Activated T-cell treated with anti-CD3 and anti-CD28 coated beads, Interleukin-2, amount 50 U/mL, for 72 hours (primary cell): ENCODE measurements around the gene SEMA4B. TPM values are rescaled to one million over a fixed set of nuclear protein-coding genes. Genes with fewer than 3 reads are reported as not detected.
"Not testable (repeated sequence)": the region's sequence is repeated elsewhere in the genome, so short reads cannot be mapped to it uniquely, and the experiment has no call there.

ENCODE experiments used
- ATAC-seq, 2 donors: fragments of 150-1000 bp; cut with Tn5 transposase; replicated peaks in 1 of 2; 2 replicates each; pipeline ENCODE4 v1.10.0; 2021; ENCODE audit warnings: moderate library complexity in 2 of 2, mild to moderate bottlenecking in 1 of 2
- DNase-seq, 2 donors: peaks; one replicate each; pipeline ENCODE4 v3.0.0; 2021 to 2022; ENCODE audit warnings: mixed read lengths in 1 of 2
- H3K27ac Mint-ChIP-seq: one replicate; pipeline ENCODE4 v1.8.0; 2022; ENCODE audit warnings: mild to moderate bottlenecking, moderate library complexity, mixed read lengths
- H3K27me3 Mint-ChIP-seq: one replicate; pipeline ENCODE4 v1.8.0; 2022; ENCODE audit warnings: low read depth, mixed read lengths
- H3K36me3 Mint-ChIP-seq, 2 donors: one replicate each; pipeline ENCODE4 v1.8.0; 2022; ENCODE audit warnings: mixed read lengths in 2 of 2, mild to moderate bottlenecking in 1 of 2; ENCODE audit not compliant: insufficient read depth in 2 of 2
- H3K4me1 Mint-ChIP-seq: one replicate; pipeline ENCODE4 v1.8.0; 2022; ENCODE audit warnings: low read depth, mixed read lengths
- H3K4me3 Mint-ChIP-seq, 2 donors: one replicate each; pipeline ENCODE4 v1.8.0; 2022; ENCODE audit warnings: mild to moderate bottlenecking in 2 of 2, mixed read lengths in 2 of 2, moderate library complexity in 2 of 2
- H3K9me3 Mint-ChIP-seq, 2 donors: one replicate each; pipeline ENCODE4 v1.8.0; 2022; ENCODE audit warnings: mixed read lengths in 2 of 2
- total RNA-seq, 2 donors: library from RNA; stranded (reverse); gene quantifications; one replicate each; pipeline ENCODE4 v1.2.3, GENCODE V29; 2022

Gene SEMA4B
- total RNA-seq, 2 donors from 2014 or later: 14.2 to 15.5 TPM

- ATAC-seq (no peak), DNase-seq (no peak)
- Mint-ChIP-seq H3K4me3 (no peak overlapping the region), H3K27ac (no peak overlapping the region), H3K36me3 (no peaks in the 10 kb centered on the region), H3K27me3 (peaks cover 8% of the 10 kb centered on the region), H3K9me3 (no peaks in the 10 kb centered on the region), H3K4me1 (peaks cover 19% of the 10 kb centered on the region)
Measured at GRCh38 chr15:90167121-90167520, 34.0 kb upstream of the SEMA4B start.

DNA sequence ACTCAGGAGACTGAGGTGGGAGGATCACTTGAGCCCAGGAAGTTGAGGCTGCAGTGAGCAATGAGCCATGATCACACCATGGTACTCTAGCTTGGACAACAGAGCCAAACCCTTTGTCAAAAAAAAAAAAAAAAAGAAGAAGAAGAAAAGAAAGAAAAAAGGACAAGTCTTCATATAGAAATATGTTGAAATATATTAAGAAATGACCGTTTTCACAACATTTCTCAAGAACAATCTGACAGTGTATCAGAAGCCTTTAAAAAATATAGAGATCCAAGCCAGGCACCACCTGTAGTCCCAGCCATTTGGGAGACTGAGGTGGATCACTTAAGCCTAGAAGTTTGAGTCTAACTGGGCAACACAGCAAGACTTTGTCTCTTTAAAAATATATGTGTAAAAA is 29.5 kb upstream of the SEMA4B start:
- H3K27me3 Mint-ChIP-seq: no peaks in the 10 kb centered on the region
- no peaks in the 10 kb centered on the region for H3K9me3 Mint-ChIP-seq
- H3K27ac Mint-ChIP-seq: no peak overlapping the region
- no peak overlapping the region for H3K4me3 Mint-ChIP-seq
- H3K4me1 Mint-ChIP-seq: no peaks in the 10 kb centered on the region
- no peak for DNase-seq
- H3K36me3 Mint-ChIP-seq: no peaks in the 10 kb centered on the region
- ATAC-seq: no peak

DNA sequence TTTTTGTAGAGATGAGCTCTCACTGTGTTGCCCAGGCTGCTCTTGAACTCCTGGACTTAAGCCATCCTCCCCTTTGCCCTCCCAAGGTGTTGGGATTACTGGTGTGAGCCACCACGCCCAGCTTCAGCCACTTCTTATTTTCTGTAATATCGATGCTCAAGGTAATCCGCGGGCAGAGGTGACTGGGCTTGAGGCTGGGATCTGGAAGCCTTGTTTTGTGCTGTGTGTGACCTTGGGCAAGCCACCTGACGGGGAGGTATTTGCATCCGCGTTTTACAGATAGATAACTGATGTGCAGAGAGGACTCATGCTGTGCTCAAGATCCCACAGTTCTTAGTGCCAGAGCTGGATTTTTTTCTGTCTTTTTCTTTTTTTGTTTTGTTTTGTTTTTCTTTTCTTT is 27.8 kb upstream of the SEMA4B start:
- Mint-ChIP-seq H3K9me3 (no peaks in the 10 kb centered on the region), H3K27me3 (no peaks in the 10 kb centered on the region), H3K4me1 (peaks cover 2% of the 10 kb centered on the region), H3K4me3 (no peak overlapping the region), H3K27ac (no peak overlapping the region), H3K36me3 (no peaks in the 10 kb centered on the region)
- DNase-seq (no peak), ATAC-seq (no peak)

- no peaks in the 10 kb centered on the region for H3K9me3 Mint-ChIP-seq
- H3K36me3 Mint-ChIP-seq: no peaks in the 10 kb centered on the region
- ATAC-seq (no peak), DNase-seq (no peak)
- H3K27ac Mint-ChIP-seq: no peak overlapping the region
- H3K27me3 Mint-ChIP-seq: peaks cover 7% of the 10 kb centered on the region
- no peak overlapping the region for H3K4me3 Mint-ChIP-seq
- peaks cover 11% of the 10 kb centered on the region for H3K4me1 Mint-ChIP-seq
Measured at GRCh38 chr15:90174140-90174875, 26.8 kb upstream of the SEMA4B start.

DNA sequence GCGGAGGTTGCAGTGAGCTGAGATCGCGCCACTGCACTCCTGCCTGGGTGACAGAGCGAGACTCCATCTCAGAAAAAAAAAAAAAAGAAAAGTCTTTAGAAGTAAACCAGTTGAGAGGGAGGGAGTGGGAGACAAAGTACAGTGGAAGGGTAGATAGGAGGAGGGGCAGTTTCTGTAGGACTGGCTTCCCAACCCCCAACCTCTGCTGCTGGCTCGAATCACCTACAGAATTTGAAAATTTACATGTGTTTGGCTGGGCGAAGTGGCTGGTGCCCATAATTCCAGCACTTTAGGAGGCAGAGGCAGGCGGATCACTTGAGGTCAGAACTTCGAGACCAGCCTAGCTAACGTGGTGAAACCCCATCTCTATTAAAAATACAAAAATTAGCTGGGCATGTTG is 24.1 kb upstream of the SEMA4B start:
- H3K27ac Mint-ChIP-seq: no peak overlapping the region
- no peak for ATAC-seq
- peaks cover 14% of the 10 kb centered on the region for H3K4me1 Mint-ChIP-seq
- no peaks in the 10 kb centered on the region for H3K36me3 Mint-ChIP-seq
- DNase-seq: no peak
- H3K4me3 Mint-ChIP-seq: no peak overlapping the region
- H3K9me3 Mint-ChIP-seq: no peaks in the 10 kb centered on the region
- peaks cover 9% of the 10 kb centered on the region for H3K27me3 Mint-ChIP-seq

DNA sequence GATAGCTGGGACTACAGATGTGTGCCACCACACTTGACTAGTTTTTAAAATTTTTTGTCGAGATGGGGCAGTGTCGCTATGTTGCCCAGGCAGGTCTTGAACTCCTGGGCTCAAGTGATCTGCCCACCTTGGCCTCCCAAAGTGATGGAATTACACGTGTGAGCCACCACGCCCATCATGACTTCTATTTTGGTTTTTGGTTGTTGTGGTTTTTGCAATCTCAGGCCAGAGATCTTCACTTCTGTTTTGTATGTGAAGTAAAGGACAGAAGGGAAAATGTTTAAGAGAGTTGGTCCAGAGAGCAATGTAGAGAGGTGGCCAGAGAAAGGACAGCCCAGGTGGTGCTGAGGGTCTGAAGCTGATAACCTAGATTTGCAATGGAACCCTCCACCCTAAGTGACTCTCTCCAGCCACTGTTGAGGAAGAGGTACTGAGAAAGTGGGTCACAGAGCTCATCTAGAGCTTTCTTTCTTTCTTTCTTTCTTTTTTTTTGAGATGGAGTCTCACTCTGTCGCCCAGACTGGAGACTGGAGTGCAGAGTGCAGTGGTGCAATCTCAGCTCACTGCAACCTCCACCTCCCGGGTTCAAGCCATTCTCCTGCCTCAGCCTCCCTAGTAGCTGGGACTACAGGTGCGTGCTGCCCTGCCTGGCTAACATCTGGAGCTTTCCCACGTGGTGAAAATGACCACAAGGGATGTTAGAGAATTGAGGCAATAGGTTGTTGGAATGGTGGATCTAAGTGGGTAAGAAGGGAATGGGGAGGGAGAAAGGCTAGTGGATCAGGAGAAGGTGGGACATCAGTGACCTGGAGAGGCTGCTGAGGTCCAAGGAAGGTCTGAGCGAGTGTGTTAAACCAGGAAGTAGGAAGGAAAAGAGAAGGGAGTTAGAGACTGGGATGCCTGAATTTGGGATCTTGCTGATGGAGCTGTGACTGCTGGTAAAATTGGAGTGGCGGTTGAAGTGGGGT is 22.4 kb upstream of the SEMA4B start:
- H3K4me1 Mint-ChIP-seq: peaks cover 15% of the 10 kb centered on the region
- DNase-seq (no peak), ATAC-seq (no peak)
- H3K36me3 Mint-ChIP-seq: no peaks in the 10 kb centered on the region
- no peak overlapping the region for H3K4me3 Mint-ChIP-seq
- no peak overlapping the region for H3K27ac Mint-ChIP-seq
- no peaks in the 10 kb centered on the region for H3K9me3 Mint-ChIP-seq
- H3K27me3 Mint-ChIP-seq: peaks cover 9% of the 10 kb centered on the region

GRCh38 chr15:90181776-90182175 is 19.4 kb upstream of the SEMA4B start:
- Mint-ChIP-seq H3K4me3 (no peak overlapping the region), H3K9me3 (no peaks in the 10 kb centered on the region), H3K4me1 (peaks cover 28% of the 10 kb centered on the region), H3K27ac (no peak overlapping the region), H3K36me3 (no peaks in the 10 kb centered on the region), H3K27me3 (peaks cover 9% of the 10 kb centered on the region)
- ATAC-seq (no peak), DNase-seq (no peak)

GRCh38 chr15:90184119-90184785 is 16.9 kb upstream of the SEMA4B start:
- peak; percentile 18 to 26 for DNase-seq
- Mint-ChIP-seq H3K36me3 (no peaks in the 10 kb centered on the region), H3K4me3 (peak overlapping the region; percentile 71 to 77), H3K9me3 (no peaks in the 10 kb centered on the region), H3K4me1 (peaks cover 18% of the 10 kb centered on the region), H3K27me3 (peaks cover 3% of the 10 kb centered on the region), H3K27ac (peak overlapping the region; percentile 22)
- peak; percentile 41 to 42 for ATAC-seq

DNA sequence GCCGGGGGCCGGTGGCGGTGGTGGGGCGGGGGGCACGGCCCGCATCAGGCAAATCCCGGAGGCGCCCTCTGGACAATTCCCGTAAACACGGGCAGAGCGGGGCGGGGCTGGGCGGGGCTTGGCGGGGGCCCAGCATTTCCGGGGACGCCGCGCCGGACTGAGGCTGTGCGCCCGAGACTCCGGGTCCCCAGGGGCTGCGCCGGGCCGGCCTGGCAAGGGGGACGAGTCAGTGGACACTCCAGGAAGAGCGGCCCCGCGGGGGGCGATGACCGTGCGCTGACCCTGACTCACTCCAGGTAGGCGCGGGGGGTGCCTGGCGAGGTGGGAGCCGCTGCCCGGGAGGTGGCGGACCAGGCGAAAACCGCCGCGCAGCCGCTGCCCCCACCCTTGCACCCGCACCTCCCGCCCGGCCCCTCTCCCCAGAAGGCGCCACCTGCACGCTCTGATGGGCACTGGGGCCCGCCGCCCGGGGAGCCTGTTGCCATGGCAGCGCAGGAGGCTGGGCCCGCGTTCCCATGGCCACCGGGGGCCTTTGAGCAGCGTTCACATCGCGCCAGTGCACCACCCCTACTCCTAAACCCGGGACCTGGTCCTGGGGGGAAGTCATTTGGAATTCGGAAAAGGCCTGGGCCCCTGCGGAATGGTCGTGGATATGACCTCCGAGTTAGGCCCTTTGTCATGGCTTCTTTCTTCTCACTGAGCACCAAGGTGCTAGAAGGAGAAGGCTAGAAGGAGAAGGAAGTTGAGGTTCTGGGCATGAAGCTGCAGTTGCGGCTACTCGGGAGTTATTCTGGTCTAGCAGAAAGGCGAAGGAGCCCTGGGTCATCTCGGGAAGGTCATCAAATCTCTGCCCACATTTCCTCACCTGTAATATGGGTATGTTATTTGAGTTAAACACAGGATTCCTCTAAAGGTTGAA is 16.1 kb upstream of the SEMA4B start:
- H3K27me3 Mint-ChIP-seq: no peaks in the 10 kb centered on the region
- DNase-seq (peak; percentile 63 to 68), ATAC-seq (peak; percentile 88 to 89)
- no peak overlapping the region for H3K27ac Mint-ChIP-seq
- no peaks in the 10 kb centered on the region for H3K9me3 Mint-ChIP-seq
- peaks cover 14% of the 10 kb centered on the region for H3K4me1 Mint-ChIP-seq
- peak overlapping the region; percentile 90 to 91 for H3K4me3 Mint-ChIP-seq
- no peaks in the 10 kb centered on the region for H3K36me3 Mint-ChIP-seq

GRCh38 chr15:90187257-90187868 is 13.8 kb upstream of the SEMA4B start:
- H3K9me3 Mint-ChIP-seq: no peaks in the 10 kb centered on the region
- no peaks in the 10 kb centered on the region for H3K27me3 Mint-ChIP-seq
- no peak overlapping the region for H3K27ac Mint-ChIP-seq
- ATAC-seq (no peak), DNase-seq (no peak)
- H3K36me3 Mint-ChIP-seq: no peaks in the 10 kb centered on the region
- no peak overlapping the region for H3K4me3 Mint-ChIP-seq
- peaks cover 32% of the 10 kb centered on the region for H3K4me1 Mint-ChIP-seq

GRCh38 chr15:90188065-90188464 is 13.1 kb upstream of the SEMA4B start:
- ATAC-seq, H3K27ac Mint-ChIP-seq: not testable (repeated sequence)

More at GRCh38 chr15:90188065-90188464, 13.1 kb upstream of the SEMA4B start:
- not testable (repeated sequence) for H3K36me3 Mint-ChIP-seq, H3K4me3 Mint-ChIP-seq, H3K9me3 Mint-ChIP-seq, DNase-seq, H3K27me3 Mint-ChIP-seq
- peaks cover 39% of the 10 kb centered on the region for H3K4me1 Mint-ChIP-seq
